HG02981 (cell line): ENCODE data around the gene RCL1.
"Not testable (repeated sequence)": the region's sequence is repeated elsewhere in the genome, so short reads cannot be mapped to it uniquely, and the experiment has no call there.

Experiments
- ATAC-seq: cut with Tn5 transposase; IDR thresholded peaks from one replicate; pipeline ENCODE4 v1.9.1; 2021; ENCODE audit warnings: mild to moderate bottlenecking, moderate library complexity; ENCODE audit not compliant: unreplicated experiment

The RCL1 gene

GRCh38 chr9:4865681-4866080, 72.9 kb downstream of the RCL1 start:
- no peak for ATAC-seq

GRCh38 chr9:4866239-4866969, 73.7 kb downstream of the RCL1 start:
- no peak for ATAC-seq

GRCh38 chr9:4873066-4873465, 80.3 kb downstream of the RCL1 start:
- no peak for ATAC-seq

GRCh38 chr9:4875559-4875958, 82.8 kb downstream of the RCL1 start:
- no peak for ATAC-seq

GRCh38 chr9:4879115-4879558, 86.4 kb downstream of the RCL1 start:
- no peak for ATAC-seq

GRCh38 chr9:4883326-4883873, 90.7 kb downstream of the RCL1 start:
- no peak for ATAC-seq

GRCh38 chr9:4886698-4887097, 94.0 kb downstream of the RCL1 start:
- ATAC-seq, result peak; percentile 98

- no peak for ATAC-seq
These were observed 94.8 kb downstream of the RCL1 start for GRCh38 chr9:4887556-4887955.

GRCh38 chr9:4890242-4890641, 97.5 kb downstream of the RCL1 start:
- ATAC-seq, result no peak

- ATAC-seq, result no peak
These were observed 98.2 kb downstream of the RCL1 start for GRCh38 chr9:4890929-4891328.

GRCh38 chr9:4891674-4892073, 98.9 kb downstream of the RCL1 start:
- ATAC-seq, result no peak

GRCh38 chr9:4892501-4893194, 99.9 kb downstream of the RCL1 start:
- ATAC-seq, result no peak

- ATAC-seq, result no peak
These were observed 101.3 kb downstream of the RCL1 start for GRCh38 chr9:4894076-4894475.

- ATAC-seq, result not testable (repeated sequence)
These were observed 107.1 kb downstream of the RCL1 start for GRCh38 chr9:4899853-4900252.

- not testable (repeated sequence) for ATAC-seq
These were observed 108.8 kb downstream of the RCL1 start for GRCh38 chr9:4901401-4902134.

- ATAC-seq, result no peak
These were observed 109.4 kb downstream of the RCL1 start for GRCh38 chr9:4902135-4902475.

GRCh38 chr9:4904322-4905134, 111.8 kb downstream of the RCL1 start:
- no peak for ATAC-seq

GRCh38 chr9:4905135-4905490, 112.4 kb downstream of the RCL1 start:
- ATAC-seq, result no peak
